Smooth muscle cell (in vitro differentiated cells): ENCODE measurements around the gene DEPDC4. TPM values are rescaled to one million over a fixed set of nuclear protein-coding genes. Genes with fewer than 3 reads are reported as not detected.

Experiments
- DNase-seq: peaks from one replicate; lab custom pipeline; 2025; ENCODE audit not compliant: unreplicated experiment; lab: John Stamatoyannopoulos, UW
- H2AFZ ChIP-seq: fragments of 200-600 bp; sonication (generic); 2 replicates; pipeline ENCODE4 v1.6.0; 2016; ENCODE audit warnings: antibody characterized with exemption, low read depth, mild to moderate bottlenecking
- H3F3A ChIP-seq: fragments of 200-600 bp; sonication (generic); 2 replicates; pipeline ENCODE4 v1.6.0; 2017; ENCODE audit warnings: antibody characterized with exemption, low read depth
- H3K27ac ChIP-seq: fragments of 200-600 bp; sonication (generic); 2 replicates; pipeline ENCODE4 v1.5.1; 2016; ENCODE audit warnings: low read depth, mild to moderate bottlenecking
- H3K27me3 ChIP-seq: fragments of 200-600 bp; sonication (generic); 2 replicates; pipeline ENCODE4 v1.6.1; 2016; ENCODE audit warnings: low read depth, mild to moderate bottlenecking
- H3K36me3 ChIP-seq: fragments of 200-600 bp; sonication (generic); 2 replicates; pipeline ENCODE4 v1.5.1; 2016; ENCODE audit warnings: low read depth
- H3K4me1 ChIP-seq: fragments of 200-600 bp; sonication (generic); 2 replicates; pipeline ENCODE4 v1.5.1; 2016; ENCODE audit warnings: low read depth
- H3K4me2 ChIP-seq: fragments of 200-600 bp; sonication (generic); 2 replicates; pipeline ENCODE4 v1.6.0; 2016; ENCODE audit warnings: mild to moderate bottlenecking
- H3K4me3 ChIP-seq: fragments of 200-600 bp; sonication (generic); 2 replicates; pipeline ENCODE4 v1.5.1; 2016; ENCODE audit warnings: mild to moderate bottlenecking
- H3K79me2 ChIP-seq: fragments of 200-600 bp; sonication (generic); 2 replicates; pipeline ENCODE4 v1.6.0; 2016; ENCODE audit warnings: low read depth, mild to moderate bottlenecking
- H3K9ac ChIP-seq: fragments of 200-600 bp; sonication (generic); 2 replicates; pipeline ENCODE4 v1.6.0; 2016; ENCODE audit warnings: low read depth
- H3K9me3 ChIP-seq: fragments of 200-600 bp; sonication (generic); replicated peaks from 2 replicates; pipeline ENCODE4 v1.5.1; 2016; ENCODE audit warnings: low read depth
- H4K20me1 ChIP-seq: fragments of 200-600 bp; sonication (generic); 2 replicates; pipeline ENCODE4 v1.6.0; 2016; ENCODE audit warnings: low read depth
- WGBS: methylation state at CpG from one replicate; pipeline ENCODE4 v1.1.7; 2016; ENCODE audit warnings: low lambda C conversion rate; 5-methylcytosine and 5-hydroxymethylcytosine counted together
- polyA plus RNA-seq: library from polyadenylated mRNA; unstranded; fragments of >200 nt; fragmentation: Nextera tagmentation; extraction: Ambion mirVana; gene quantifications from 2 replicates; pipeline ENCODE4 v1.2.1, GENCODE V29; 2016
- total RNA-seq: library from RNA; depleted of rRNA; stranded (reverse); fragments of >200 nt; gene quantifications from 2 replicates; pipeline ENCODE4 v1.2.3, GENCODE V29; 2014
- TF ChIP-seq, protein P1 (sequence below): fragments of 200-600 bp; sonication (generic); IDR thresholded peaks from 2 replicates; pipeline ENCODE4 v1.5.1; 2017; ENCODE audit warnings: borderline replicate concordance, mild to moderate bottlenecking, antibody characterized with exemption; ENCODE audit not compliant: insufficient read depth, poor library complexity, severe bottlenecking

DEPDC4 gene
- total and polyA plus RNA-seq, 2 experiments from 2014 or later, result 0.49 to 13.5 TPM

DNA sequence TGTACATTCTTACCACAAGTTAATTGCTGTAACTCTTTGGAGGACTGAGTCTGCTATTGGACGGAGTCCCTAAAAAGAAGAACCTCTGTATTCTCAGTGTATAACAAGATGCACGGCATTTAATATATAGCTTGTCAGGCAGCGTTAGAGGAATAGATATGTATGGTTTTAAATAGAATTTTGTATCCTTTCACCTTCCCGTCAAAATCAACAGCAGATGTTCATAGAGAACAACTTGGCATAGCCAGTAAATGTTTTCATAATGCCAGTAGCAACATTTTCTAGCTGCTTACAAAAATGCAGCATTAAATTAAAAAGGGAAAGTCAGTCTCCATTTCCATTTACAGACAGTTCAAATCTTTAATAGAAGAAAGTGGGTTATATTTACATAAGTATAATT lies 6.9 kb upstream of the DEPDC4 start:
- no peak overlapping the region for H3K4me2 ChIP-seq
- peaks cover 98% of the 10 kb centered on the region for H4K20me1 ChIP-seq
- no peaks in the 10 kb centered on the region for H3K36me3 ChIP-seq
- no peak for DNase-seq
- no peak overlapping the region for H2AFZ ChIP-seq
- H3K79me2 ChIP-seq, result peaks cover 99% of the 10 kb centered on the region
- H3K4me1 ChIP-seq, result peaks cover 9% of the 10 kb centered on the region
- no peak overlapping the region for H3K27ac ChIP-seq
- H3F3A ChIP-seq, result no peaks in the 10 kb centered on the region
- WGBS, result 96% methylated on average over 4 of the region's 4 CpGs
- TF ChIP-seq, protein P1, sequence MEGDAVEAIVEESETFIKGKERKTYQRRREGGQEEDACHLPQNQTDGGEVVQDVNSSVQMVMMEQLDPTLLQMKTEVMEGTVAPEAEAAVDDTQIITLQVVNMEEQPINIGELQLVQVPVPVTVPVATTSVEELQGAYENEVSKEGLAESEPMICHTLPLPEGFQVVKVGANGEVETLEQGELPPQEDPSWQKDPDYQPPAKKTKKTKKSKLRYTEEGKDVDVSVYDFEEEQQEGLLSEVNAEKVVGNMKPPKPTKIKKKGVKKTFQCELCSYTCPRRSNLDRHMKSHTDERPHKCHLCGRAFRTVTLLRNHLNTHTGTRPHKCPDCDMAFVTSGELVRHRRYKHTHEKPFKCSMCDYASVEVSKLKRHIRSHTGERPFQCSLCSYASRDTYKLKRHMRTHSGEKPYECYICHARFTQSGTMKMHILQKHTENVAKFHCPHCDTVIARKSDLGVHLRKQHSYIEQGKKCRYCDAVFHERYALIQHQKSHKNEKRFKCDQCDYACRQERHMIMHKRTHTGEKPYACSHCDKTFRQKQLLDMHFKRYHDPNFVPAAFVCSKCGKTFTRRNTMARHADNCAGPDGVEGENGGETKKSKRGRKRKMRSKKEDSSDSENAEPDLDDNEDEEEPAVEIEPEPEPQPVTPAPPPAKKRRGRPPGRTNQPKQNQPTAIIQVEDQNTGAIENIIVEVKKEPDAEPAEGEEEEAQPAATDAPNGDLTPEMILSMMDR, result no peak
- no peaks in the 10 kb centered on the region for H3K9me3 ChIP-seq
- no peak overlapping the region for H3K9ac ChIP-seq
- no peak overlapping the region for H3K4me3 ChIP-seq
- H3K27me3 ChIP-seq, result no peaks in the 10 kb centered on the region

DNA sequence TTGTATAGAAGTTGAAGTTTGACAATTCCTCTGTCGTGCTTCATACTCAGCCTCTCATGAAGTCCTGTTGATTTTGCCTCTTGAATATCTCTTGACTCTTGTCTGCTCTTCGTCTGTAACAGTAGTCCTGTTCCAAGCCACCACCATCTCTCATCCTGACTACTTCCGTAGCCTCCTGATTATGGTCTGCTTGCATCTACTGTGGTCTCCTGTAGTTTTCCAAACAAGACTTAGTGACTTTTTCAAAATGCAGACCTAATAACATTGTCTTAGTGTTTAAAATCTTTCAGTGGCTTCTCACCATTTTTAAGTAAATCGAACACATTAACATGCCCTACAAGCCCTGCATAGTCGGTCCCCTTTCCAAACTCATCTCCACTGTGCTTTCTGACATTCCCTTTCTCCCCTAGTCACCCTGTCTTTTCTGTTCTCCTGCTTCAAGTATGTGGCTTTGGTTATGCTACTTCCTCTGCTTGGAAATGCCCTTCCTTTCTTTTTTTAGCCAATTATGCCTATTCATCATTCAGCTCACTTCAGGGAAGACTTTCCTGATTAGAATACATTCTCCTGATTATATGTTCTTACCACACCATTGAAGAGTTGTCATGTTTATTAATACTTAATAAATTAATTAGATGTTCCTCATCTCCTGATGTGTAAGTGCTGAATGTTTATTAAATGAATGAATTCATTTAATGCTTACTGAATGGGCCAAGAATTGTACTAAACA lies 2.1 kb upstream of the DEPDC4 start:
- TF ChIP-seq, protein P1, result no peak
- Histone ChIP-seq H3K36me3 (no peaks in the 10 kb centered on the region), H3K4me3 (peak overlapping the region; percentile 92), H2AFZ (no peak overlapping the region), H3K4me1 (peaks cover 15% of the 10 kb centered on the region), H4K20me1 (peaks cover 57% of the 10 kb centered on the region), H3K27me3 (no peaks in the 10 kb centered on the region), H3K9ac (peak overlapping the region; percentile 99), H3K4me2 (peak overlapping the region; percentile 93), H3F3A (no peaks in the 10 kb centered on the region), H3K79me2 (peaks cover 63% of the 10 kb centered on the region), H3K9me3 (no peaks in the 10 kb centered on the region), H3K27ac (peak overlapping the region; percentile 98)
- no peak for DNase-seq
- 36% methylated on average over 5 of the region's 5 CpGs for WGBS

DNA sequence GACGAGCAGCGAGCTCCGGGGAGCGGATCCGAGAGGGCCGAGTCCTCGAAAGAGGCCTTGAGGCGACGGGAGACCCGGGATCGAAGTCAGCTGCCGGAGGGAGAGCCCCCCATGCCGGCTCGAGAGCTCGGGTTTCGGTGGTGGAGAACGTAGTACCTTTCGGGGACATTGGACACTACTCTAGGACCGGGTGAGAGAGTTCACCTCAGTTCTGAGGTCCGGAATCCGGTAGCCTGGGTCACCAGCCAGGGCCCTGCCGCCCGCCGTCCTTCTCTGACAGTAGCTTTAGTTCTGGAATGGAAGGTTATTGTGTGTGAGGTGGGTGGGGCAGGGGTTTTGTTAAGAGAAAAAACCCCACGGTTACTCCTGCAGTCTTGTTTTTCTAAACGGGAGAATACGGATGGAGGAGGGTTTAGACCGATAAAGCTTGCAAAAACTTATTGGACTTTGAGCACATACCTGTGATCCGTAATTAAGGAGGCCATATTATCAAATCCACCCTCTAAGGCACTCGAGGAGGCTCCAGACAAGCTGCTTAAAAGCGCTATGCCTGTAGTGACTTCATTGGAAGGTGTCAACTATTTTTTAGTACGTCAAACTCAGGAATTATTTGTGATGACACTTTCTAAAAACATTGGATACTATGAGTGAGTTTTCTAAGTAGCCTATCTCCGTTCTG lies 863 bp upstream of the DEPDC4 start:
- peak overlapping the region; percentile 99 for H3K9ac ChIP-seq
- under 1% methylated on average over 32 of the region's 33 CpGs for WGBS
- peaks cover 15% of the 10 kb centered on the region for H3K4me1 ChIP-seq
- H3K9me3 ChIP-seq, result no peaks in the 10 kb centered on the region
- DNase-seq, result no peak
- H3F3A ChIP-seq, result no peaks in the 10 kb centered on the region
- no peaks in the 10 kb centered on the region for H3K27me3 ChIP-seq
- H3K4me3 ChIP-seq, result peak overlapping the region; percentile 92
- peaks cover 44% of the 10 kb centered on the region for H4K20me1 ChIP-seq
- no peaks in the 10 kb centered on the region for H3K36me3 ChIP-seq
- TF ChIP-seq, protein P1, result no peak
- H3K27ac ChIP-seq, result peak overlapping the region; percentile 98
- H2AFZ ChIP-seq, result peak overlapping the region; percentile 48
- peaks cover 51% of the 10 kb centered on the region for H3K79me2 ChIP-seq
- H3K4me2 ChIP-seq, result peak overlapping the region; percentile 93
